HG03103 (cell line): Measurements from ENCODE around the gene HOXD12.

Experiments used
- ATAC-seq: cut with Tn5 transposase; IDR thresholded peaks from one replicate; pipeline ENCODE4 v1.9.1; 2021; ENCODE audit warnings: low read depth; ENCODE audit not compliant: unreplicated experiment

The HOXD12 gene, protein sequence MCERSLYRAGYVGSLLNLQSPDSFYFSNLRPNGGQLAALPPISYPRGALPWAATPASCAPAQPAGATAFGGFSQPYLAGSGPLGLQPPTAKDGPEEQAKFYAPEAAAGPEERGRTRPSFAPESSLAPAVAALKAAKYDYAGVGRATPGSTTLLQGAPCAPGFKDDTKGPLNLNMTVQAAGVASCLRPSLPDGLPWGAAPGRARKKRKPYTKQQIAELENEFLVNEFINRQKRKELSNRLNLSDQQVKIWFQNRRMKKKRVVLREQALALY

DNA sequence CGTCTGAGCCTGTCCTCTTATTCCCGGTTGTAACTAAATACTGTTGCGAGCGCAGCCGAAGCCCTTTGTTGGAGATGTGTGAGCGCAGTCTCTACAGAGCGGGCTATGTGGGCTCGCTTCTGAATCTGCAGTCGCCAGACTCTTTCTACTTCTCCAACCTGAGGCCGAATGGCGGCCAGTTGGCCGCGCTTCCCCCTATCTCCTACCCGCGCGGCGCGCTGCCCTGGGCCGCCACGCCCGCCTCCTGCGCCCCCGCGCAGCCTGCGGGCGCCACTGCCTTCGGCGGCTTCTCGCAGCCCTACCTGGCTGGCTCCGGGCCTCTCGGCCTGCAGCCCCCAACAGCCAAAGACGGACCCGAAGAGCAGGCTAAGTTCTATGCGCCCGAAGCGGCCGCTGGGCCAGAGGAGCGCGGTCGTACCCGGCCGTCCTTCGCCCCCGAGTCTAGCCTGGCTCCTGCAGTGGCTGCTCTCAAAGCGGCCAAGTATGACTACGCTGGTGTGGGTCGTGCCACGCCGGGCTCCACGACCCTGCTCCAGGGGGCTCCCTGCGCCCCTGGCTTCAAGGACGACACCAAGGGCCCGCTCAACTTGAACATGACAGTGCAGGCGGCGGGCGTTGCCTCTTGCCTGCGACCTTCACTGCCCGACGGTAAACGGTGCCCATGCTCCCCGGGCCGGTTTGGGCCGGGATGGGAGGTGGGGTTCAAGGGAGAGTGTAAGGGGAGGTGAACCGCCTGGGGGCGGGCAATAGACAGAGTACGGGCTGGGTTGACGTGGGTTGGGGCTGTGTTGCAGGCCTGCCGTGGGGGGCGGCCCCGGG, at the start of gene HOXD12:
HOXD12 (plus strand) TSS at position 68 of the 819 bp plus-strand sequence; CDS start at position 75, 7 bp downstream.
- no peak for ATAC-seq

DNA sequence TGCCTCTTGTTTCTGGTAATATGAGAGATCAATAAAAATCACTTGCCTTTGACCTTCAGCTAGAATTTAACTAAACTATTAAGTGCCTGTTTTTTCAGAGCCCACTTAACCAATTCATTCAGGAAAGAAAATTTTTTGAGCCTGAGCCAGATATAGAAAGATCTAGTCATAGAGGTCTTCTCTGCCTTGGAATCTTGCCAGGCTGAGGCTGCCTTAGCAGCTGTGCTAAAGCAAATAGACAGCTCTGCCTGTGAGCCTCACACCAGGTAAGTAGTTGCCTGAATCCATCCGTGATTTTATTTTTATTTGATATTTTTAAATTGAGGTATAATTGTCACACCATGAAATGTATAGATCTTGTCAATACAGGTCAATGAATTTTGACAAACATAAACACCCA, 43.2 kb upstream of the HOXD12 start:
- ATAC-seq = no peak

DNA sequence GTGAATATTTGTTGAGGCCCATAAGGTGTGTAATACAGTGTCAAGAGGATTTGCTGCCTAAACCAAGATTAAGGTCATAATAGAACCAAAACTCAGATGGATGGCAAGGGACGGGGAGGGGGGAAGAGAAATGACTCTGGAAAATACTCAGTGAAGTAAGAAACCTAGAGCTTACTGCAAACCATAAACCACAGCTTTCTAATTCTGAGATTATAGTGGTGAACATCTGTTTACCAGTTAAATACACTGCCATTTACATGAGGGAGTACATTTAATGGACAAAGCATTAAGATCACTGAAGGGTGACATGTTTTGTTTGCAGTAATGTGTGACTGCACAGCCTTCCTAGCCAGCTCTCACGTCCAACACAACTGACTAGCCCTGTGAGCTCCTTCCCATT, 35.6 kb upstream of the HOXD12 start:
- ATAC-seq = no peak

DNA sequence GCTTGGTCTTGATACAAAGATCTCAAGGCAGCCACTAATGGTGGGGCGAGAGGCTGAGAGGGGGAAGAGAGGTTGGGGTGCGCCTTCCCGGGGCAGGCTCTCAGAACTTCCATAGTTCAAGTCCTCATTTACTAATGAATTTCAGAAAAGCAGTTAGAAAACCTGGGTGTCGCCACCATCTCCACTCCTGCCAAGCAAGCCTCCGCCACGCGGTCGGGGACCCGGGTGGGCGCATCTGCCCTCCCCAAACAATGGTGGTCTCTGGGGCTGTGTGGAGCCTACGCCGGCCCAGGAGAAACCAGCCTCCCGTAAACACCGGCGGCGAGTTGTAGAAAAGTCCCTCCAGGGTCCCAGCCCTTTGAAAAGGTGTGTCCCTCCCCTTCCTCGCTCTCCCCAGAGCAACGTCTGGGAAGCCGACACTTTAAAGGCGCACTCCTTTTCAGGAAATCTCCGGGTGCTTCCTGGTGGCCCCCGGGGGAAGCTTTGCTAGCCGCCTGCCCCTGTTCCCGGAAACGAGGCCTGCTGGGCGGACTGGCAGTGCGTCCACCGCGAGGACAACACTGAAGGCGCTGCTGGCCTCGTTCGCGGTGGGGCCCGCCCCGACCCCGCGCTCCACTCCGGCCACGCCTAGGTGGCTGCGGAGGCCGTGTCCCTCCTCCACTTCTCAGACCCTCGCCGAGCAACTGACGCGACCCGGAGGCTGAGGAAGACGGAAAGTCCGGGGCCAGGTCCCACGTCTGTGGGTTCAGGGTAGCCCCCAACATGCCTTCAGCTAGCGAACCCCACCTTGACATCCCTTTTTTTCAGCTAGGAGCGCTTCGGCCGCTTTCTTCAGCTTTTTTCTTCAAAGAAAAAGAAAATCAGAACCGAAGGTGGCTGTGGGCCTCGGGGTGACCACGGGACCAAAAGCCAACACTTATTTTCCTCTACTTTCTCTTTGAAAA, 32.7 kb upstream of the HOXD12 start:
- no peak for ATAC-seq

DNA sequence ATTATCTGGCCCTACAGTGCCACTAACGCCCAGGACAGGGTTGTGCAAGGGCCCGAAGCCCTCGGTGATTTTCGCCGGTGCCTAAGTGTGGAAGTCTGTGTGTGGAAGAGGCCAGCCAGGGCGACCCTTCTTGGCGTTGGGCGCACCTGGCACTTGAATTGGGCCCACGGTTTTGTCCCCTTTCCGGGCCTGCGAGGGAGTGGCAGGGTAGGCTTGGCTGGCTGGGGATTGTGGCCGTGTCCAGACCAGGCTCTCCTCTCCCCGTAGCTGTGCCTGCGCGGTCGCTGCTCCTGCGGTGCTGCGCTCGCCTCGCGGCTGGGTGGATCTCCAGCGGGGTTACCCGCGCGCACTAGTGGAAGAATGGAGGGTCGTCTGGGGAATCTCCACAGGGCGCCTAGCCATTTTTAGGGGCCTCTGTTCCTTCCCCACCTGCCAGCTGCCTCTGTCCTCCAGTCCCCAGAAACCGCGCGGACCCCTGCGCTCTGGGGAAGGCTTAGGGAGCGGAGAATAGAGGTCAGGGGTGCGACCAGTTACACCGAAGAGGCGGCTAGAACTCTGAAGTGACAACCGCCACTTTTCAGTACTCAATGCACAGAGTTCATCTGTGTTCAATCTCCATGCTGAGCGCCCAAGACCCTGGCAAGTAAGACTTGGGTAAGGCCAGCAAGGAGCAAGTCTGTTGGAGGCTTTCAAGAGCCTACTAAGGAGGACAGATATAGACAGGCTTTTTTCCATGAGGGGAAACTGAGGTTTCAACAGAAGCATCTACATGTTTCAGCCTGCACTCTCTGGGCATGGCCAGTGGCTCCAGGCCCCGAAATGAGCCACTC, 31.8 kb upstream of the HOXD12 start:
- no peak for ATAC-seq

DNA sequence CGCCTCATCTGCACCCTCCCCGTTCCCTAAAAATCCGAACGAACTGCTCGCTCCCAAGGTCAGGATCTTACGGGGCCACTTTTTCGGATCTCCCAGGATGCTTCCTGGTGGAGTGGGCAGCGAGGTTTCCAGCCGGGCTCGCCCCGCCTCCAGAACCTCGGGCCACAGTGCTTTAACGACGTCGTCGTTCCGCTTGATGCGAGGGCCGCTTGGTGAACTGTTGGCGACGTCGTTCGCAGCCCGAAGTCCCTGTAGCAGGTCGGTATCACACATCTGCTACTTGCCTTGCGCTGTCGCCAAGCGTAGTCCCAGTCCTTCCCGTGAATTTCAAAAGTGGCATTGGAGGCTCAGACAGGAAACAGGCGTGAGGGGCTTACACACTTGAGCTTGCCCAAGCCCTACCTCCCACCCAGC, 31.2 kb upstream of the HOXD12 start:
- ATAC-seq = no peak

DNA sequence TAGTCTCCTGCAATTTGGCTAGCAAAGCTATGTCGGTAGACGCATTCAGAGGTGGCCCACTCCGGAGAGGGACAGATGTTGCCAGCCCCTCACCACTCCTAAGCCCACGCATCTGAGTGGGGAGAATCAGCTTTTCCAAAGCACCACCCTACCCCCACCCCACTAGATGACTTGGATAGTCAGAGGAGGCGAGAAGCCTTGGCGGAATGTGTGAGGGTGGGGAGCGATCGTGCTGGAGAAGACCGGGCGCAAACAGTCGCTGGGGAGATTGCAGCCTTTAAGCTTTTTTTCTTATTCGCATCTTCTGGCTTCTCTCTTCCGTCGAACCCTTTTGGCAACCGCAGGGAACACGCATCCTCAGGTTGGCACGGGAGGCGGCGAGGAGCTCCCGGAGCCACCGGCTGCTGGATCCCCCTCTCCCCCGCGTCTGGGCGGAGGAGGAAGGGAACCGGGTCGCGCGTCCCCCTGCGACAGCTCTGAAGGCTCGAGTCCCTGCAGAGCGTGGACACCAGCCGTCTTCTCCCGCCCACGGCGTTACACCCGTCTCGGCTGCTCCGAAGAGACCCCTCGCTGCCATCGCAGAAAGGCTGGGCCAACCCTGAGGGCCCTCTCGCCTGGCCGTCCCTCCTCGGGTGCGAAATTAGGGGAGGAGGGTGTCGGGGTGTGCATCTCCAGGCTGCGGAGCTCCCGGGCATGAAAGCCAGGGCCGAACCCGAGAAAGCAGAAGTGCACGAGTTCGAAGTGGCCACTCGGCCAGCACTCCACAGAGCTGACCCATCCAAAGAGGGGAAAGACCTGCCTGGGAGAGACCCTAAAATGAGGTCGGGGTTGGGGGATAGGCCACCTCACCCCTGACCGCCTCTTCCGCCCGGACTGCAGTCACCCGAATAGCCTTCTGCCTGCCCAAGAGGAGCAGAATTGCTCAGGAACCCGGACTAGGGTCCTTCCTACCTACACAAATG, 28.0 kb upstream of the HOXD12 start:
- no peak for ATAC-seq

DNA sequence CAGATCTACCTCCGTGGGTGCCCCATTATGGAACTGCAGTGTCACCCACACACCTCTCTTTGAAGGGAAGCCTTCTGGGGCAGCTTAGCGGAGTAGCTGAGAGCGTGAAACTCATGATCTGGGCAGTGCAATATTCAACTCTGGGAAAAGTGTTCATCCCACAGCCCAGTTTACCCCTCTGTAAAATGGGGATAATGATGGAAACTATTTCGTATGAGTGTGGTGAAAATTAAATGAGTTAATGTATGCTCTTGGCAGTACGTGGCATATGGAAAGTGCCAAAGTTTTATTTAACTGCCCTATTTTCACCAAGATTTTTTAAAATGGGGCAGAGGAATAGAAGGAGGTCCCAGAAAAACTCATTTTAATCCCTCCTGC, 27.3 kb upstream of the HOXD12 start:
- ATAC-seq = no peak

DNA sequence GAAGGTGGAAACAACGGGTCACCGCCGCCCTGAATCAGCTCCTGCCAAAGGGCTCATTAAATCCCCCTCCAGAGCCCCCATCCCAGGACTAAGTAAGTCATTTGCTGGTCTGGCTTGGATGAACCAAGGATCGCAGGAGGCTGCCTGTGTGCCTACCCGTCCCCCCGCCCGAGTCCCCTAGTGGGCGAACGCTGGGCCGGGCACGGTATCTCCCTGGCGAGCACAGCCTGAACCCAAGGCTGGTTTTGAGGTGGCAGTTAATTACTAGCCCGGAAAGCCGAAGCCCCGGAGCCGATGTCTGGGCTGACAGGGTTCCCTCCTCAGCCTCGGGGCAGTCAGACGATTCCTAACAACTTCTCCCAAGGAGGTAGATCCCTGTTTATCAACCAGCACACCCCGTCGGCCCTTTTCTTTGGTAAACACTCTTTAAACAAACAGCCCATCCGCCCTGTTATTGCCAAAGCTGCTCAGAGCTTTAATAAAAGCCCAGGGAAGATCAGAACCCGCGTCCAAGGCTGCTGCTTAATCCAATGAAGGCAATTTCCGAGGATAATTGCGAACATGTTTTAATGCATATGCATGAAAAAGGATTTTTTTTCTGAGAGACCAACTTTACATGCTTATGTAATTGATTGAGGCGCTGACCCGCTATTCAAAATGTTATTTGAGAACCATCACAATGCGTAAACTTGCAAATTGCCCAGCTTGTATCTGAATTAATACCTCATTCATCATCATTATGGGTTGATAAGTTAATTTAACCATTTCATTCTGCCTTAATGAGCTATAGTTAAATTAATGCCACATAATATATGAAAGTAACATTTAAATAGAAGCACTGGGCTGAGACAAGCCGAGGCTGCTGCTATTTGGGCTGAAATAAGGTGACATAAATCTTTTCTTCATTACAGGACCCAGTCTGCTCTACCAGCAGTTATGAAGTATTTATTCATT, 26.4 kb upstream of the HOXD12 start:
- ATAC-seq = no peak

DNA sequence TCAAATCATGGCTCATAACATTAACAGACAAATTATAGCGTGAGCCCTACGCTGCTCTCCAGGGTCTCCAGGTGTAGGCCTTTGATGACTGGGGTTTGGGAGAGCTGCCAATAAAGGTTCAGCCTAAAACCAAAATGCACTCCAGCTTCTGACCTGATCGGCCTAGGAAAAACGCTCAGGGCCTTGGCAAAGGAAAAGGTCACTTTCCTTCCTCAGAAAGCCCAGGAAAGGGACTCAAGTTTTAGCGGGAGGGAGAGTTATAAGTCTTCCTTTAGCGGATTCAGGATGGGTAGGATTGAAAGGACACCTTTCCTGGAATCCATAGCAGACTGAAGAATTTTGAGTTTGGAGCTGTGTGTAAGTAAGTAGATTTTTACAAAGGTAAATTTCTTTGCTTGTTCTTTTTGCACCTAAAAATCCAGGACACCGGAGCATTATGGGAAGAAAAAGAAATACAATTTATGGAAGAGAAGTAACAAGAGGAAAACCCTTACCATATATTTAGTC, 24.6 kb upstream of the HOXD12 start:
- no peak for ATAC-seq

DNA sequence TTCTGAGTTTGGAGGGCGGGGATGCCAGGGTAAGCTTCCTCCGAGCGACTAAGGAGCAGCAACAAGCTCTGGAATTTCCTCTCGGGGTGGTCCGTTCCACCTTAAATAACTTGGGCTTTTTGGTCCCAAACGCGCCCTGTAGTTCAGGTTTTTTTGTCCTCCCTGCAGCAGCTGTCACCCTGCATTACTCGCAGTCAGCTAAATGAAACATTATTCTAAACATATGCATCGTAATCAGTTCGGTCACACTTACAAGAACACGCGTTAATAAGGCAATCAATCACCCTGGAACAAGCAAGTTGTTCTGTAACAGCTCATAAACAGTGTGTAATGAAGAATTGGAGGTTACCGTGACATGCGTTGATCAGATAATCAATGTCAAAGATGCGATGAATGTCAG, 24.1 kb upstream of the HOXD12 start:
- no peak for ATAC-seq

DNA sequence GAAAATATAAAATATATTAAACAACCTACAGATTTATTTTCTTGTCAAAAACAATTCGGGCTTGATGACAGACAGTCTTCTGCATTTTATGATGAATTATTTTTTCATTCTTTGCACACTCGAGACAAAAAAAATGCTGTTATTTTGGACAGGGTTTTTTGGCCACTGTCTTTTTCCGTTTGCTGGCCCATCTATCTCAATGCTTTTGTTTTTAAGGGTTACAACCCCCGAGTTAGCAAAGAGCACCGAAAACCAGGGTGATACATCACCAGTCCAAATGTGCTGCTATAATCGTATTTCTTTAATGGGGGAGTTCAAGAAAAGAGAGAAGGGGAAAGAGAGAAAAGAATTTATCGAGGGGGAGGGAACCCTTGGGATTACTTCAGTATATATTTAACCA, 23.5 kb upstream of the HOXD12 start:
- ATAC-seq = no peak

DNA sequence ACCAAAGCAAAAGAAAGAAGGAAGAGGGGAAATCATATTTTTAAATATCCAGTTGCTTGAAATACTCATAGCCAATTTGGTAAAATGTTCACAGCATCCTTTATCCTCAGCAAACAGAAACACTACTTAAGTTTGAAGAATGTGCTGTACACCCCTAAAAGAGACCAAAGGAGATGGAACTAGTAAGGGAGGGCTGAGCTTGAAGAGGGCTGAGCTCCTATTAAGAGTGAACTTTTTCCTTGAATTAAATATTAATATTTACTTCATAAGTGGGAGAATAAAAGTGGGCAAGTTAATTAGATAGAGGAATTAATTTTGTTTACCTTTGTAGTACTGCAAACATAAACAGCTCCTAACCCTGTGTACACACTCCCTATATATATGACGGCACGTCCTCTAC, 22.8 kb upstream of the HOXD12 start:
- ATAC-seq = no peak

DNA sequence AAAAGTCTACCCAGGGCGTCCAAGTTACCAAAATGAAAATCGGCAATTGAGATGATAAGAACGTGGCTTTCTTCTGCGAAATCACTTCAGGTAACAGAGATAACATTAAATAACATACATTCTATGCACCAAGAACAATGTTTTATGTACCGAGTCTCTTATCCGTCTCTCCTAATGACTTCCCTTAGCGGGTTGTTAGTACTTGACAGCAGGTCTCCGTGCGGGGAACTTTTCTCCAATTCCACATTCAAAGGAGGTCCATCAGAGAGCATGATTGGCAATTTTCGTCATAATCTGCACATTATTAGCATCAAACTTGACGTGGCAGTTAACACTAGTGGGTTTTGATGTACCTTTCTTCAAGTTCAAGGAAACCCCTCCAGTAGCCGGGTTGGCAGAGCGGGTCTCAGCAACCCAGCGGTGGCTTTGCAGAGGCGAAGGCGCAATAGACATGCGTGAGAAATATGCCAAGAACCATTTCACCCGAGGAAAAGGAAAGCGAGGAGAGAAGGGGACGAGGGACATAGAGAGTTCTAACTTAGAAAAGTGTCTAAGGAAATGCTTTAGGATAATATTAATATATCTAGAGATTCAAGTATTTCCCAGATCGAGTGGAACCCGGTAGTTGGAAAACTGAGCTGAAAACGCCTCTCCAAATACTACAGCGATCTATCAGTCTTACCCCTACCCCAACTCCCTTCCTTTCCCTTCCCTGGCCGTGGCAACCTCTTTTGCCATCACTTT, 20.9 kb upstream of the HOXD12 start:
- no peak for ATAC-seq

DNA sequence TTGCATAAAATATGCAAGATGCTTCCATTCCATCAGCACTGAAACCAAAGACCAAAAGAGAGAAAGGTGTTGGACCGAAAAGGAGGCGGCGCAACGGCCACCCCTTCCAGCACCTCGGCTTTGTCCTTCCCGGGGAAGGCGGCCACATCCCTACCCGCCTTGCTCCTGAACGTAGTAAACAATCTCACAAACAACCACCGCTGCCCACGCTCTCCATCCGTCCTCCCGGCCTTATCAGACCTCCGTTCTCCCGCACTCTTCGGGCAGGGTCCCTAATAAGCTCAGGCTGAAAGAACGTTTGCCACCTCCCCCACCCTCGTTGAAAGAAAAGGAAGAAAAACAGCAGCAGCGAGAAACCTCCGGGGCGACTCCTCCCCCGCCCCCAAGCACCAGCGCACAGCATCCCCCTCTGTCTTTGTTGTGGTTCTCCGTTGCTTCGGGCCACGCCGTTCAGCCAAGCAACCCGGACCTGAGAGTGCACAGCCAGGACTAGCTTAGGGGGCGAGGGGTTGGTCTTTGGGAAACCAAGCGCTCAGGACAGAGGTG, 20.2 kb upstream of the HOXD12 start:
- no peak for ATAC-seq

DNA sequence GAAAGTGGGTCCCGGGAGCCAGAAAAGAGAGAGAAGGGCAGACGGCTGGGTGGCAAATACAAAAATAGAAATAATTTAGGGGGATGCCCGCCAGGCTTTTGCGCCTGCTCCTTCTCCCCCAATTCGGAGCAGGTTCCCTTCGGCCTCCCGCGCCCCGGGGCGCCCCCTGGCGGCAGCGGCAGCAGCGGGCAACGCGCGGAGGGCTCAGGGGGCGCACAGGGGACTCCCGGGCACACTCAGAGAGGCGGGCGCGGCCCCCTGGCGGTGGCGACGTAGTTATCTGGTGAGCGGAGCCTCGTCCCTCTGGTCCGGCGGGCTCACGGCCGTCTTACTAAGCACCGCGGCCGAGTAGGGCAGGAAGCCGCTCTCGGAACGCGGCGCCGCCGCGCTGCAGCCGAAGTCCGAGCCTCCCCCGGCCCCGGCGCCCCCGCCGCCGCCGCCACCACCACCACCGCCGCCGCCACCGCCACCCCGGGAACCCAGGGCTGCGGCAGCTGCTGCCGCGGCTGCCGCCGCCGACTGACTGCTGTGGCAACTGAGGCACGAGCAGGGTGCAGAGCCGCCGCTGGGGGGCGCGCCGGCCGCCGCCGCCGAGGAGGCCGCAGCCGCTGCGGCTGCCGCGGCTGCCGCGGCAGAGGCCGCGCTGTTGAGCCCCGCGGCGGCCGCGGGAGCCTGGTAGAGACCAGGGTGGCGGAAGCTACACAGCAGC, 19.6 kb upstream of the HOXD12 start:
- ATAC-seq = no peak
